A549 (cell line): ENCODE results near the gene ST14.

ENCODE experiments used
- EP300 ChIP-seq, 2 experiments: fragments of >200 bp; sonication (Bioruptor Twin); formaldehyde crosslinking; IDR thresholded peaks; 2 replicates in 1 of 2; 3 replicates in 1 of 2; pipeline ENCODE4 v1.6.1; 2016 to 2017
- GATA3 ChIP-seq: IDR thresholded peaks from 2 replicates; pipeline ENCODE4 v1.6.1; 2012; ENCODE audit warnings: borderline replicate concordance
- JUN ChIP-seq, 2 experiments: fragments of >200 bp; sonication (Bioruptor Twin); formaldehyde crosslinking; IDR thresholded peaks; 2 replicates in 1 of 2; 3 replicates in 1 of 2; pipeline ENCODE4 v1.6.1; 2016 to 2017
- MAFK ChIP-seq: fragments of 450-650 bp; IDR thresholded peaks from 2 replicates; pipeline ENCODE4 v1.6.1; 2014; ENCODE audit not compliant: partially characterized antibody
- POLR2A ChIP-seq: IDR thresholded peaks from 2 replicates; pipeline ENCODE4 v1.6.1; 2012; ENCODE audit warnings: mild to moderate bottlenecking, low read length
- RAD21 ChIP-seq, 2 experiments: fragments of >200 bp in 1 of 2; sonication (Bioruptor Twin) in 1 of 2; formaldehyde crosslinking in 1 of 2; IDR thresholded peaks in 1 of 2; conservative IDR thresholded peaks in 1 of 2; 2 replicates in 1 of 2; 3 replicates in 1 of 2; pipeline ENCODE4 v1.6.1; 2012 to 2018; ENCODE audit warnings: inconsistent platforms in 1 of 2
- RFX5 ChIP-seq: fragments of 450-650 bp; IDR thresholded peaks from 2 replicates; pipeline ENCODE4 v1.7.1; 2014; ENCODE audit warnings: antibody characterized with exemption, mild to moderate bottlenecking, moderate library complexity
- SREBF2 ChIP-seq: fragments of 450-650 bp; IDR thresholded peaks from 2 replicates; pipeline ENCODE4 v1.6.1; 2014; ENCODE audit warnings: mild to moderate bottlenecking, moderate library complexity
- TF ChIP-seq, protein P1 (sequence below): IDR thresholded peaks from 2 replicates; pipeline ENCODE4 v1.6.1; 2012
- TF ChIP-seq, protein P2 (sequence below): fragments of >200 bp; sonication (Bioruptor Twin); formaldehyde crosslinking; IDR thresholded peaks from 3 replicates; pipeline ENCODE4 v1.5.1; 2016

DNA sequence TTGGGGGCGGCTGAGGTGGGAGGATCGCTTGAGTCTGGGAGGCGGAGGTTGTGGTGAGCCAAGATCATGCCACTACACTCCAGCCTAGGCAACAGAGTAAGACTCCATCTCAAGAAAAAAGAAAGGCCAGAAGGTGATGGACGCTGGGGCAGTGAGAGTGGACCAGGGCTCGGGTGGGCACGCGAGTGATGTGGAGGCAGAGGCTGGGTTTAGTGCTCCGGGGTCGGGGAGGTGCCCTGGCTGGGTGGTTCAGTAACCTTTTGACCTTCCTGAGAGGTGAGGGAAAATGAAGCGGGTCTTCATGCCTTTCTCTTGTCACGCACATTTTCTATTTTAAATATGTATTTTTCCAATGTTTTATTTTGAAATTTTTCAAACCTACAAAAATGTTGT lies 45.1 kb downstream of the ST14 start:
- TF ChIP-seq, protein P1, sequence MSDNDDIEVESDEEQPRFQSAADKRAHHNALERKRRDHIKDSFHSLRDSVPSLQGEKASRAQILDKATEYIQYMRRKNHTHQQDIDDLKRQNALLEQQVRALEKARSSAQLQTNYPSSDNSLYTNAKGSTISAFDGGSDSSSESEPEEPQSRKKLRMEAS = no peak
- TF ChIP-seq POLR2A = no peak
- TF ChIP-seq, protein P2, sequence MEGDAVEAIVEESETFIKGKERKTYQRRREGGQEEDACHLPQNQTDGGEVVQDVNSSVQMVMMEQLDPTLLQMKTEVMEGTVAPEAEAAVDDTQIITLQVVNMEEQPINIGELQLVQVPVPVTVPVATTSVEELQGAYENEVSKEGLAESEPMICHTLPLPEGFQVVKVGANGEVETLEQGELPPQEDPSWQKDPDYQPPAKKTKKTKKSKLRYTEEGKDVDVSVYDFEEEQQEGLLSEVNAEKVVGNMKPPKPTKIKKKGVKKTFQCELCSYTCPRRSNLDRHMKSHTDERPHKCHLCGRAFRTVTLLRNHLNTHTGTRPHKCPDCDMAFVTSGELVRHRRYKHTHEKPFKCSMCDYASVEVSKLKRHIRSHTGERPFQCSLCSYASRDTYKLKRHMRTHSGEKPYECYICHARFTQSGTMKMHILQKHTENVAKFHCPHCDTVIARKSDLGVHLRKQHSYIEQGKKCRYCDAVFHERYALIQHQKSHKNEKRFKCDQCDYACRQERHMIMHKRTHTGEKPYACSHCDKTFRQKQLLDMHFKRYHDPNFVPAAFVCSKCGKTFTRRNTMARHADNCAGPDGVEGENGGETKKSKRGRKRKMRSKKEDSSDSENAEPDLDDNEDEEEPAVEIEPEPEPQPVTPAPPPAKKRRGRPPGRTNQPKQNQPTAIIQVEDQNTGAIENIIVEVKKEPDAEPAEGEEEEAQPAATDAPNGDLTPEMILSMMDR = no peak
- TF ChIP-seq GATA3 = no peak
- no peak for TF ChIP-seq JUN (IDR thresholded peaks at IDR 0.05)
- no peak for TF ChIP-seq RAD21 (conservative IDR thresholded peaks at IDR 0.05 in 1 of 2, IDR thresholded peaks at IDR 0.05 in 1 of 2)
- TF ChIP-seq SREBF2 = no peak
- TF ChIP-seq MAFK = no peak
- no peak for TF ChIP-seq EP300 (IDR thresholded peaks at IDR 0.05)
- no peak for TF ChIP-seq RFX5
